ENCODE measurements around the gene LST1.

The LST1 gene

DNA sequence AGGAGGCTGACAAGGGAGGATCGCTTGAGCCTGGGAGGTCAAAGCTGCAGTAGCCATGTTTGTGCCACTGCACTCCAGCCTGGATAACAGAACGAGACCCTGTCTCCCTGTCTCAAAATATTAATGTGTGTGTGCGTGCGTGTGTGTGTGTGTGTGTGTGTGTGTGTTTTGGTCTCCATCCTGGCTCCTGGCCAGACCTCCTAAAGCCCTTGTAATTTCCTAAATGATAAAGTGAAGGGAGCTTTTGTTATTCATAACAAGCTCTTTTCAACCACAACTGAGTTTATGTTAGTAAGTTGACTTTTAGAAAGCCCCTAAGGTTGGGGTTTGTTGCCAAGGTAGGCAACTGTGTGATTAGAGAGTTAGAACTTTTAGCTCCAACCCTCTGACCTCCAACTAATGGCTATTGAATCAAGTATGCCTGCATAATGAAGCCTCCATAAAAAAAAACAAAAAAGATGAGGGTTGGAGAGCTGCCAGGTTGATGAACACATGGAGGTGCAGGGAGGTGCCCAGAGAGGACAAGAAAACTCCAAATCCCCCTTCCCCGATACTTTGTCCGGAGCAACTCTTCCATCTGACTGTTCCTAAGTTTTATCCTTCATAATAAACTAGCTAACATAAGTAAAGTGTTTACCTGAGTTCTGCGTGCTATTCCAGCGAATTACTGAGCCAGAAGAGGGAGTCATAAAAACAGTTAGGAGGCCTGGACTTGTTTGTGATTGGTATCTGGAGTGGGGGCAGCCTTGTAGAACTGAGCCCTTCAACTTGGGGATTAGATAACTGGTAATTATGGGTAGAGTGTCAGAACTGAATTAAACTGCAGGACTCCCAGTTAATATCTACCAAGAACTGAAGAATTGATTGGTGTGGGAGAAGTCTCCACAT lies 23.7 kb downstream of the LST1 start:
- Histone ChIP-seq H3K27me3 (ENCODE audit: insufficient read depth, low read length, poor library complexity, severe bottlenecking) (no peaks in the 10 kb centered on the region), H3K9ac (ENCODE audit: low read depth, low read length, poor library complexity, severe bottlenecking) (no peak overlapping the region), H3K4me2 (ENCODE audit: low read depth, low read length, poor library complexity, severe bottlenecking) (peak overlapping the region; percentile 26), H4K20me1 (ENCODE audit: insufficient read depth, low read length, poor library complexity, severe bottlenecking) (no peaks in the 10 kb centered on the region), H3K4me3 (ENCODE audit: low read length, poor library complexity, severe bottlenecking) (no peak overlapping the region), H3K79me2 (ENCODE audit: insufficient read depth, low read length) (peaks cover 3% of the 10 kb centered on the region; the same call in 1 of the 2 replicates), H3K9me3 (ENCODE audit: insufficient read depth, low read depth, low read length) (no peaks in the 10 kb centered on the region), H2AFZ (ENCODE audit: low read length) (peak overlapping the region; percentile 64), H3K36me3 (ENCODE audit: insufficient read depth, low read length) (no peaks in the 10 kb centered on the region), H3K9me2 (replicated peaks; ENCODE audit: low read depth, low read length) (no peaks in the 10 kb centered on the region), H3K4me1 (ENCODE audit: insufficient read depth, low read length, poor library complexity, severe bottlenecking) (peaks cover 14% of the 10 kb centered on the region), H3F3A (ENCODE audit: low read depth) (no peaks in the 10 kb centered on the region)
- no peak for TF ChIP-seq EZH2phosphoT487 (IDR thresholded peaks at IDR 0.05; ENCODE audit: borderline replicate concordance)

- Histone ChIP-seq H3F3A (ENCODE audit: low read depth) (peaks cover 4% of the 10 kb centered on the region; the same call in 1 of the 2 replicates), H3K9me3 (ENCODE audit: insufficient read depth, low read depth, low read length) (no peaks in the 10 kb centered on the region), H2AFZ (ENCODE audit: low read length) (no peak overlapping the region), H3K4me1 (ENCODE audit: insufficient read depth, low read length, poor library complexity, severe bottlenecking) (peaks cover 24% of the 10 kb centered on the region), H3K79me2 (ENCODE audit: insufficient read depth, low read length) (peaks cover 13% of the 10 kb centered on the region), H3K36me3 (ENCODE audit: insufficient read depth, low read length) (no peaks in the 10 kb centered on the region), H3K27me3 (ENCODE audit: insufficient read depth, low read length, poor library complexity, severe bottlenecking) (no peaks in the 10 kb centered on the region), H3K9me2 (replicated peaks; ENCODE audit: low read depth, low read length) (no peaks in the 10 kb centered on the region), H3K9ac (ENCODE audit: low read depth, low read length, poor library complexity, severe bottlenecking) (no peak overlapping the region), H3K4me2 (ENCODE audit: low read depth, low read length, poor library complexity, severe bottlenecking) (no peak overlapping the region), H3K4me3 (ENCODE audit: low read length, poor library complexity, severe bottlenecking) (no peak overlapping the region), H4K20me1 (ENCODE audit: insufficient read depth, low read length, poor library complexity, severe bottlenecking) (no peaks in the 10 kb centered on the region)
- TF ChIP-seq, protein P1, sequence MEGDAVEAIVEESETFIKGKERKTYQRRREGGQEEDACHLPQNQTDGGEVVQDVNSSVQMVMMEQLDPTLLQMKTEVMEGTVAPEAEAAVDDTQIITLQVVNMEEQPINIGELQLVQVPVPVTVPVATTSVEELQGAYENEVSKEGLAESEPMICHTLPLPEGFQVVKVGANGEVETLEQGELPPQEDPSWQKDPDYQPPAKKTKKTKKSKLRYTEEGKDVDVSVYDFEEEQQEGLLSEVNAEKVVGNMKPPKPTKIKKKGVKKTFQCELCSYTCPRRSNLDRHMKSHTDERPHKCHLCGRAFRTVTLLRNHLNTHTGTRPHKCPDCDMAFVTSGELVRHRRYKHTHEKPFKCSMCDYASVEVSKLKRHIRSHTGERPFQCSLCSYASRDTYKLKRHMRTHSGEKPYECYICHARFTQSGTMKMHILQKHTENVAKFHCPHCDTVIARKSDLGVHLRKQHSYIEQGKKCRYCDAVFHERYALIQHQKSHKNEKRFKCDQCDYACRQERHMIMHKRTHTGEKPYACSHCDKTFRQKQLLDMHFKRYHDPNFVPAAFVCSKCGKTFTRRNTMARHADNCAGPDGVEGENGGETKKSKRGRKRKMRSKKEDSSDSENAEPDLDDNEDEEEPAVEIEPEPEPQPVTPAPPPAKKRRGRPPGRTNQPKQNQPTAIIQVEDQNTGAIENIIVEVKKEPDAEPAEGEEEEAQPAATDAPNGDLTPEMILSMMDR (conservative IDR thresholded peaks at IDR 0.05; ENCODE audit: low read length) = no peak
- no peak for TF ChIP-seq EZH2phosphoT487 (IDR thresholded peaks at IDR 0.05; ENCODE audit: borderline replicate concordance)
Measured at GRCh38 chr6:31610968-31611367, 24.9 kb downstream of the LST1 start.

DNA sequence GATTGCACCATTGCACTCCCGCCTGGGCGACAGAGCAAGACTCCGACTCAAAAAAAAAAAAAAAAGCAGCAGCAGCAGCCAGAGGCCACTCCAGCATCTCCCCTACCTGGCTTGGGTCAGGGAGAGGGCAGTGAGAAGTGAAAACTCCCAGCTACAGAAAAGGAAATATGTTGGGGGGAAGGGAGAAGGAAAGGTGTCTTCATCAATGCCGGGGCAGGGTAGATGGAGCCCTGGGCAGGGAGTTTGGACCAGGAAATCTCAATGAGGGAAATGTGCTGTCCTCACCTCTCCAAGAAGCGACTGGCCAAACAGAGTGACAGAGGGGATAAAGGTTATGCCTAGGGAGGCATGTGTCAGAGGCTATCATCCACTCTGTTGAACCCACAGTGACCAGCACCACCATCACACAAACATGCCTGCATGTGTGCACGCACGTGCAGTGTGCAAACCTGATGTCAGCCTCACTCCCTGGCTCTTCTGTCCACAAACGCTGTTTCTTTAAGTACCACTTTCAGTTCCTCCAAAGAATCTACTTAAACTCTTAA lies 28.1 kb downstream of the LST1 start:
- H3K36me3 ChIP-seq (ENCODE audit: insufficient read depth, low read length) = no peaks in the 10 kb centered on the region
- TF ChIP-seq EZH2phosphoT487 (IDR thresholded peaks at IDR 0.05; ENCODE audit: borderline replicate concordance) = no peak
- TF ChIP-seq, protein P1 (conservative IDR thresholded peaks at IDR 0.05; ENCODE audit: low read length) = no peak
- H2AFZ ChIP-seq (ENCODE audit: low read length) = no peak overlapping the region
- H3K4me1 ChIP-seq (ENCODE audit: insufficient read depth, low read length, poor library complexity, severe bottlenecking) = peaks cover 39% of the 10 kb centered on the region
- H3K4me2 ChIP-seq (ENCODE audit: low read depth, low read length, poor library complexity, severe bottlenecking) = peak overlapping the region; percentile 97
- H3K9ac ChIP-seq (ENCODE audit: low read depth, low read length, poor library complexity, severe bottlenecking) = peak overlapping the region; percentile 98
- H4K20me1 ChIP-seq (ENCODE audit: insufficient read depth, low read length, poor library complexity, severe bottlenecking) = no peaks in the 10 kb centered on the region
- peaks cover 42% of the 10 kb centered on the region for H3K79me2 ChIP-seq (ENCODE audit: insufficient read depth, low read length)
- H3F3A ChIP-seq (ENCODE audit: low read depth) = peaks cover 10% of the 10 kb centered on the region; the same call in 1 of the 2 replicates
- no peaks in the 10 kb centered on the region for H3K27me3 ChIP-seq (ENCODE audit: insufficient read depth, low read length, poor library complexity, severe bottlenecking)
- peak overlapping the region; percentile 81 for H3K4me3 ChIP-seq (ENCODE audit: low read length, poor library complexity, severe bottlenecking)
- H3K9me3 ChIP-seq (ENCODE audit: insufficient read depth, low read depth, low read length) = no peaks in the 10 kb centered on the region
- no peaks in the 10 kb centered on the region for H3K9me2 ChIP-seq (replicated peaks; ENCODE audit: low read depth, low read length)

All from Loucy (cell line).